Measurements from ENCODE around the gene NPDC1. TPM values are rescaled to one million over a fixed set of nuclear protein-coding genes. Genes with fewer than 3 reads are reported as not detected.

Gene NPDC1
- polyA plus RNA-seq, 3 donors: 0.51 to 2.7 TPM; not detected in 1

GRCh38 chr9:137041124-137041523 lies 4.9 kb downstream of the NPDC1 start:
- peaks cover 14 to 25% of the 10 kb centered on the region in 2 donors for H3K4me1 ChIP-seq (ENCODE audit: control insufficient read depth in 1 of 2, insufficient read depth in 2 of 2, low read length in 2 of 2)
- peaks cover 6 to 25% of the 10 kb centered on the region in 2 donors for H3K36me3 Mint-ChIP-seq
- H4K20me1 ChIP-seq (ENCODE audit: insufficient read depth, low read length): peaks cover 42% of the 10 kb centered on the region
- 68% methylated on average over 5 of the region's 16 CpGs for WGBS (ENCODE audit: insufficient coverage)
- H3K9ac ChIP-seq (ENCODE audit: insufficient read depth, low read length, poor library complexity, severe bottlenecking): no peak overlapping the region
- no peak overlapping the region for H3K4me3 Mint-ChIP-seq
- H3K9me3 ChIP-seq (replicated peaks in 1 of 2; ENCODE audit: control insufficient read depth in 1 of 2, insufficient read depth in 1 of 2, low read length in 2 of 2): peaks cover 0 to 7% of the 10 kb centered on the region in 2 donors
- DNase-seq: no peak
- peaks cover 2% of the 10 kb centered on the region for H3K79me2 ChIP-seq (ENCODE audit: insufficient read depth, low read length)
- H3K36me3 ChIP-seq (replicated peaks in 1 of 2; ENCODE audit: control insufficient read depth in 1 of 2, insufficient read depth in 2 of 2, low read length in 2 of 2): peaks cover 8 to 15% of the 10 kb centered on the region in 2 donors
- peaks cover 24 to 33% (median 30%) of the 10 kb centered on the region in 3 donors for H3K27me3 Mint-ChIP-seq (ENCODE audit: low read depth in 3 of 3)
- H2AFZ ChIP-seq (ENCODE audit: insufficient read depth, low read depth, low read length, poor library complexity, severe bottlenecking): no peak overlapping the region
- H3K4me3 ChIP-seq (replicated peaks in 1 of 3; ENCODE audit: low read depth in 2 of 3, low read length in 3 of 3): no peak overlapping the region
- intact Hi-C loops (cut with micrococcal nuclease): no loop called here
- TF ChIP-seq, protein P1, sequence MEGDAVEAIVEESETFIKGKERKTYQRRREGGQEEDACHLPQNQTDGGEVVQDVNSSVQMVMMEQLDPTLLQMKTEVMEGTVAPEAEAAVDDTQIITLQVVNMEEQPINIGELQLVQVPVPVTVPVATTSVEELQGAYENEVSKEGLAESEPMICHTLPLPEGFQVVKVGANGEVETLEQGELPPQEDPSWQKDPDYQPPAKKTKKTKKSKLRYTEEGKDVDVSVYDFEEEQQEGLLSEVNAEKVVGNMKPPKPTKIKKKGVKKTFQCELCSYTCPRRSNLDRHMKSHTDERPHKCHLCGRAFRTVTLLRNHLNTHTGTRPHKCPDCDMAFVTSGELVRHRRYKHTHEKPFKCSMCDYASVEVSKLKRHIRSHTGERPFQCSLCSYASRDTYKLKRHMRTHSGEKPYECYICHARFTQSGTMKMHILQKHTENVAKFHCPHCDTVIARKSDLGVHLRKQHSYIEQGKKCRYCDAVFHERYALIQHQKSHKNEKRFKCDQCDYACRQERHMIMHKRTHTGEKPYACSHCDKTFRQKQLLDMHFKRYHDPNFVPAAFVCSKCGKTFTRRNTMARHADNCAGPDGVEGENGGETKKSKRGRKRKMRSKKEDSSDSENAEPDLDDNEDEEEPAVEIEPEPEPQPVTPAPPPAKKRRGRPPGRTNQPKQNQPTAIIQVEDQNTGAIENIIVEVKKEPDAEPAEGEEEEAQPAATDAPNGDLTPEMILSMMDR (IDR thresholded peaks at IDR 0.05): no peak
- H3K9me3 Mint-ChIP-seq: peaks cover 0 to 5% (median 2%) of the 10 kb centered on the region in 7 donors
- no peak overlapping the region for H3K27ac Mint-ChIP-seq
- no peak overlapping the region for H3K4me2 ChIP-seq (replicated peaks; ENCODE audit: extremely low read depth, low read length, poor library complexity, severe bottlenecking)
- H3K4me1 Mint-ChIP-seq: peaks cover 9% of the 10 kb centered on the region
- no peak overlapping the region for H3K27ac ChIP-seq (ENCODE audit: low read depth in 1 of 2, low read length in 2 of 2)
- H3K27me3 ChIP-seq (ENCODE audit: control insufficient read depth in 2 of 2, insufficient read depth in 2 of 2, low read length in 2 of 2): peaks cover 14 to 28% of the 10 kb centered on the region in 2 donors

- Histone ChIP-seq H3K27ac (ENCODE audit: low read depth in 1 of 2, low read length in 2 of 2) (no peak overlapping the region), H3K9ac (ENCODE audit: insufficient read depth, low read length, poor library complexity, severe bottlenecking) (no peak overlapping the region), H3K4me3 (replicated peaks in 1 of 3; ENCODE audit: low read depth in 2 of 3, low read length in 3 of 3) (no peak overlapping the region), H3K27me3 (ENCODE audit: control insufficient read depth in 2 of 2, insufficient read depth in 2 of 2, low read length in 2 of 2) (peaks cover 12 to 25% of the 10 kb centered on the region in 2 donors), H3K36me3 (replicated peaks in 1 of 2; ENCODE audit: control insufficient read depth in 1 of 2, insufficient read depth in 2 of 2, low read length in 2 of 2) (peaks cover 14 to 21% of the 10 kb centered on the region in 2 donors), H3K79me2 (ENCODE audit: insufficient read depth, low read length) (peaks cover 8% of the 10 kb centered on the region), H3K9me3 (replicated peaks in 1 of 2; ENCODE audit: control insufficient read depth in 1 of 2, insufficient read depth in 1 of 2, low read length in 2 of 2) (peaks cover 0 to 7% of the 10 kb centered on the region in 2 donors), H3K4me2 (replicated peaks; ENCODE audit: extremely low read depth, low read length, poor library complexity, severe bottlenecking) (no peak overlapping the region), H3K4me1 (ENCODE audit: control insufficient read depth in 1 of 2, insufficient read depth in 2 of 2, low read length in 2 of 2) (peaks cover 17 to 25% of the 10 kb centered on the region in 2 donors), H4K20me1 (ENCODE audit: insufficient read depth, low read length) (peaks cover 48% of the 10 kb centered on the region), H2AFZ (ENCODE audit: insufficient read depth, low read depth, low read length, poor library complexity, severe bottlenecking) (no peak overlapping the region)
- TF ChIP-seq, protein P1 (IDR thresholded peaks at IDR 0.05): no peak
- Mint-ChIP-seq H3K27ac (no peak overlapping the region), H3K4me1 (peaks cover 10% of the 10 kb centered on the region), H3K4me3 (peak overlapping the region in 1 of 2 donors; percentile 16), H3K27me3 (ENCODE audit: low read depth in 3 of 3) (peaks cover 24 to 31% (median 26%) of the 10 kb centered on the region in 3 donors), H3K9me3 (peaks cover 0 to 5% (median 2%) of the 10 kb centered on the region in 7 donors), H3K36me3 (peaks cover 6 to 30% of the 10 kb centered on the region in 2 donors)
- no peak for DNase-seq
- WGBS (ENCODE audit: insufficient coverage): 92% methylated on average over 22 of the region's 23 CpGs
- intact Hi-C loops (cut with micrococcal nuclease): no loop called here
Measured at GRCh38 chr9:137040568-137040967, 5.4 kb downstream of the NPDC1 start.

Measured in CD14-positive monocyte (primary cell).